Measurements from ENCODE around the gene IL1RAPL1. TPM values are rescaled to one million over a fixed set of nuclear protein-coding genes. Genes with fewer than 3 reads are reported as not detected.
A peak's percentile ranks its signal among the peaks of the same experiment; 100 is the strongest.

Gene IL1RAPL1
- total RNA-seq, 1 donor from 2014 or later, result 0.16 TPM

DNA sequence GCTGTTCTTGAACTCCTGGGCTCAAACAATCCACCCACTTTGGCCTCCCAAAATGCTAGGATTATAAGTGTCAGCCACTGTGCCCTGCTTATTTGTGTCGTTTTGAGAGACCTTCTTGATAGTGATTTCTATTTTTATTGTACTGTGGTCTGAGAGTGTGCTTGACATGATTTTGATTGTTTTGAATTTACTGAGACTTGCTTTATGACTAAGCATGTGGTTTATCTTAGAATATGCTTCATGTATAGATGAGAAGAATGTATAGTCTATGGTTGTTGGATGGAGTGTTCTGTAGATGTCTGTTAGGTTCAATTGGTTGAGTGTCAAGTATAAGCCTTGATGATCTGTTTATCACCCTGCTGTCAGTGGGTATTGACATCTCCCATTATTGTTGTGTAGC is 789.3 kb downstream of the IL1RAPL1 start:
- Histone ChIP-seq H2AFZ (ENCODE audit: low read depth, low read length) (no peak overlapping the region), H3K27me3 (ENCODE audit: insufficient read depth, low read length) (no peaks in the 10 kb centered on the region), H3K9me3 (ENCODE audit: insufficient read depth, low read depth, low read length) (no peaks in the 10 kb centered on the region), H3K27ac (ENCODE audit: low read depth, low read length) (no peak overlapping the region), H3K4me2 (ENCODE audit: low read length) (no peak overlapping the region), H3K36me3 (ENCODE audit: insufficient read depth, low read length) (no peaks in the 10 kb centered on the region), H3K79me2 (ENCODE audit: insufficient read depth, low read length) (no peaks in the 10 kb centered on the region), H3K4me3 (ENCODE audit: insufficient read depth, low read depth, low read length) (no peak overlapping the region), H3K4me1 (ENCODE audit: insufficient read depth, low read length) (no peaks in the 10 kb centered on the region), H4K20me1 (ENCODE audit: insufficient read depth, low read length) (no peaks in the 10 kb centered on the region), H3K9ac (ENCODE audit: low read length) (no peak overlapping the region)
- Mint-ChIP-seq H3K4me3 (ENCODE audit: unreplicated experiment) (no peak overlapping the region), H3K4me1 (ENCODE audit: low read depth, unreplicated experiment) (no peaks in the 10 kb centered on the region), H3K9me3 (ENCODE audit: unreplicated experiment) (peaks cover 8% of the 10 kb centered on the region), H3K27me3 (ENCODE audit: low read depth, unreplicated experiment) (no peaks in the 10 kb centered on the region), H3K36me3 (ENCODE audit: low read depth, unreplicated experiment) (no peaks in the 10 kb centered on the region), H3K27ac (ENCODE audit: unreplicated experiment) (no peak overlapping the region)
- TF ChIP-seq, protein P1, sequence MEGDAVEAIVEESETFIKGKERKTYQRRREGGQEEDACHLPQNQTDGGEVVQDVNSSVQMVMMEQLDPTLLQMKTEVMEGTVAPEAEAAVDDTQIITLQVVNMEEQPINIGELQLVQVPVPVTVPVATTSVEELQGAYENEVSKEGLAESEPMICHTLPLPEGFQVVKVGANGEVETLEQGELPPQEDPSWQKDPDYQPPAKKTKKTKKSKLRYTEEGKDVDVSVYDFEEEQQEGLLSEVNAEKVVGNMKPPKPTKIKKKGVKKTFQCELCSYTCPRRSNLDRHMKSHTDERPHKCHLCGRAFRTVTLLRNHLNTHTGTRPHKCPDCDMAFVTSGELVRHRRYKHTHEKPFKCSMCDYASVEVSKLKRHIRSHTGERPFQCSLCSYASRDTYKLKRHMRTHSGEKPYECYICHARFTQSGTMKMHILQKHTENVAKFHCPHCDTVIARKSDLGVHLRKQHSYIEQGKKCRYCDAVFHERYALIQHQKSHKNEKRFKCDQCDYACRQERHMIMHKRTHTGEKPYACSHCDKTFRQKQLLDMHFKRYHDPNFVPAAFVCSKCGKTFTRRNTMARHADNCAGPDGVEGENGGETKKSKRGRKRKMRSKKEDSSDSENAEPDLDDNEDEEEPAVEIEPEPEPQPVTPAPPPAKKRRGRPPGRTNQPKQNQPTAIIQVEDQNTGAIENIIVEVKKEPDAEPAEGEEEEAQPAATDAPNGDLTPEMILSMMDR (IDR thresholded peaks at IDR 0.05; ENCODE audit: insufficient read depth, low read depth, low read length), result no peak
- TF ChIP-seq EZH2 (IDR thresholded peaks at IDR 0.05; ENCODE audit: insufficient read depth, low read length), result no peak
- DNase-seq (ENCODE audit: low read depth) (no peak), FAIRE-seq (peak; percentile 75)

DNA sequence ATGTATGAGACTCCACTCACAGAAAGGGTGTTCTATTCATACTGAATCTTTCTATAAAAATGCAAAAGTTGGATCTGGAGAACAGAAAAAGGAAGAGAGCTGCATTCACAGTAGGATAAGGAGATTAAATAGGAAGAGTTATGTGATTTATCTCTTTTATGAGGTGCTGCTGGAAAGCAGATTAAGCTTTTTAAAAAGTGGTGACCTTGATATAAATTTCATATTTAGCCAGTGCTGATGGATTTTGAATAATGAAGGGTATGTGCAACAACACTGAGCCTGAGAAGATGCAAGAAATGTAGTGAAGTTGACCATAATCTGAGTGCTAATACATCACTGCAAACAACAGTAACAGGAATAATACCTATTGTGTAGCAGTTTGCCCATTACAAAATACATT is 795.6 kb downstream of the IL1RAPL1 start:
- Mint-ChIP-seq H3K4me1 (ENCODE audit: low read depth, unreplicated experiment) (no peaks in the 10 kb centered on the region), H3K27me3 (ENCODE audit: low read depth, unreplicated experiment) (no peaks in the 10 kb centered on the region), H3K9me3 (ENCODE audit: unreplicated experiment) (peaks cover 4% of the 10 kb centered on the region), H3K4me3 (ENCODE audit: unreplicated experiment) (no peak overlapping the region), H3K27ac (ENCODE audit: unreplicated experiment) (no peak overlapping the region), H3K36me3 (ENCODE audit: low read depth, unreplicated experiment) (no peaks in the 10 kb centered on the region)
- DNase-seq (ENCODE audit: low read depth) (no peak), FAIRE-seq (no peak)
- Histone ChIP-seq H3K36me3 (ENCODE audit: insufficient read depth, low read length) (no peaks in the 10 kb centered on the region), H3K27ac (ENCODE audit: low read depth, low read length) (no peak overlapping the region), H3K79me2 (ENCODE audit: insufficient read depth, low read length) (no peaks in the 10 kb centered on the region), H3K27me3 (ENCODE audit: insufficient read depth, low read length) (no peaks in the 10 kb centered on the region), H4K20me1 (ENCODE audit: insufficient read depth, low read length) (no peaks in the 10 kb centered on the region), H2AFZ (ENCODE audit: low read depth, low read length) (no peak overlapping the region), H3K4me1 (ENCODE audit: insufficient read depth, low read length) (no peaks in the 10 kb centered on the region), H3K4me3 (ENCODE audit: insufficient read depth, low read depth, low read length) (no peak overlapping the region), H3K9me3 (ENCODE audit: insufficient read depth, low read depth, low read length) (no peaks in the 10 kb centered on the region), H3K4me2 (ENCODE audit: low read length) (no peak overlapping the region), H3K9ac (ENCODE audit: low read length) (no peak overlapping the region)
- TF ChIP-seq EZH2 (IDR thresholded peaks at IDR 0.05; ENCODE audit: insufficient read depth, low read length), result no peak
- TF ChIP-seq, protein P1 (IDR thresholded peaks at IDR 0.05; ENCODE audit: insufficient read depth, low read depth, low read length), result no peak

DNA sequence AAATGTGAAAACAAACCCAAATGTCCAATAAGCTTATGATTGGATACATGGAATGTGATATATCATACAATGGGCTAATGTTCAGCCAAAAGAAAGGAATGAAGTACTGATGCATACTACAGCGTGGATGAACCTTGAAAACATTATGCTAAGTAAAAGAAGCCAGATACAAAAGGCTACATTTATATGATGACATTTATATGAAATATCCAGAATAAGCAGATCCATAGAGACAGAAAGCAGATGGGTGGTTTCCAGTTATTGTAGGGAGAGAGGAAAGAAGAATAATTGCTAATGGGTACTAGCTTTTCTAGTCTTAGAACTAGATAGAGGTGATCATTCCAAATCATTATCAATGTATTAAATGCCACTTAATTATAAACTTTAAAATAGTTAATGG is 801.3 kb downstream of the IL1RAPL1 start:
- peak; percentile 43 for FAIRE-seq
- no peak for TF ChIP-seq EZH2 (IDR thresholded peaks at IDR 0.05; ENCODE audit: insufficient read depth, low read length)
- TF ChIP-seq, protein P1 (IDR thresholded peaks at IDR 0.05; ENCODE audit: insufficient read depth, low read depth, low read length), result no peak

More for the DNA sequence above, 801.3 kb downstream of the IL1RAPL1 start:
- H3K27me3 ChIP-seq (ENCODE audit: insufficient read depth, low read length), result no peaks in the 10 kb centered on the region
- Mint-ChIP-seq H3K27me3 (ENCODE audit: low read depth, unreplicated experiment) (no peaks in the 10 kb centered on the region), H3K4me3 (ENCODE audit: unreplicated experiment) (no peak overlapping the region), H3K4me1 (ENCODE audit: low read depth, unreplicated experiment) (no peaks in the 10 kb centered on the region), H3K9me3 (ENCODE audit: unreplicated experiment) (no peaks in the 10 kb centered on the region), H3K36me3 (ENCODE audit: low read depth, unreplicated experiment) (no peaks in the 10 kb centered on the region), H3K27ac (ENCODE audit: unreplicated experiment) (no peak overlapping the region)
- H3K9me3 ChIP-seq (ENCODE audit: insufficient read depth, low read depth, low read length), result no peaks in the 10 kb centered on the region
- H3K36me3 ChIP-seq (ENCODE audit: insufficient read depth, low read length), result no peaks in the 10 kb centered on the region
- H2AFZ ChIP-seq (ENCODE audit: low read depth, low read length), result no peak overlapping the region
- no peak for DNase-seq (ENCODE audit: low read depth)
- H3K27ac ChIP-seq (ENCODE audit: low read depth, low read length), result no peak overlapping the region
- no peaks in the 10 kb centered on the region for H3K4me1 ChIP-seq (ENCODE audit: insufficient read depth, low read length)
- no peak overlapping the region for H3K9ac ChIP-seq (ENCODE audit: low read length)
- no peak overlapping the region for H3K4me2 ChIP-seq (ENCODE audit: low read length)
- H3K4me3 ChIP-seq (ENCODE audit: insufficient read depth, low read depth, low read length), result no peak overlapping the region
- H3K79me2 ChIP-seq (ENCODE audit: insufficient read depth, low read length), result no peaks in the 10 kb centered on the region
- no peaks in the 10 kb centered on the region for H4K20me1 ChIP-seq (ENCODE audit: insufficient read depth, low read length)
